ENCODE results near the gene ERG. TPM values are rescaled to one million over a fixed set of nuclear protein-coding genes. Genes with fewer than 3 reads are reported as not detected.
A peak's percentile ranks its signal among the peaks of the same experiment; 100 is the strongest.

Gene ERG
- total RNA-seq, 3 donors from 2014 or later = 4.0 to 8.4 (median 4.3) TPM

DNA sequence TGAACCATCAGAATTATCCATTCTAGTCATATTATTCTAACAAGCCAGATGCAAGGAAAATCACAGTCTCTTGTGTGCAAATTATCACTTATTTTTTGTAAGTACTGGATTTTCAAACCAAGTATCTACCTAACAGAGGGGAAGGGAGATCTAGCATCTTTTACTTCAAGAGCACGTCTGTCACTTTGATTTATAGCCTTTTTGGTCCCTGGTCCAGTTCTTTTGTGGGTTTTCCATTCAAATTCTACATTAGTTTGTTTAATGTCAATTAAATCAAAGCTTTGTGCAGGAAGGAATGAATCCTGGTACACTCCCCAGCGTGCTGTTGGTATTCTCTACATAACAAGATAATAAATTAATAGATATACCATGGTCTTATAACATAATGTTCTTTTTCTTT is 43.6 kb downstream of the ERG start:
- TF ChIP-seq, protein P1, sequence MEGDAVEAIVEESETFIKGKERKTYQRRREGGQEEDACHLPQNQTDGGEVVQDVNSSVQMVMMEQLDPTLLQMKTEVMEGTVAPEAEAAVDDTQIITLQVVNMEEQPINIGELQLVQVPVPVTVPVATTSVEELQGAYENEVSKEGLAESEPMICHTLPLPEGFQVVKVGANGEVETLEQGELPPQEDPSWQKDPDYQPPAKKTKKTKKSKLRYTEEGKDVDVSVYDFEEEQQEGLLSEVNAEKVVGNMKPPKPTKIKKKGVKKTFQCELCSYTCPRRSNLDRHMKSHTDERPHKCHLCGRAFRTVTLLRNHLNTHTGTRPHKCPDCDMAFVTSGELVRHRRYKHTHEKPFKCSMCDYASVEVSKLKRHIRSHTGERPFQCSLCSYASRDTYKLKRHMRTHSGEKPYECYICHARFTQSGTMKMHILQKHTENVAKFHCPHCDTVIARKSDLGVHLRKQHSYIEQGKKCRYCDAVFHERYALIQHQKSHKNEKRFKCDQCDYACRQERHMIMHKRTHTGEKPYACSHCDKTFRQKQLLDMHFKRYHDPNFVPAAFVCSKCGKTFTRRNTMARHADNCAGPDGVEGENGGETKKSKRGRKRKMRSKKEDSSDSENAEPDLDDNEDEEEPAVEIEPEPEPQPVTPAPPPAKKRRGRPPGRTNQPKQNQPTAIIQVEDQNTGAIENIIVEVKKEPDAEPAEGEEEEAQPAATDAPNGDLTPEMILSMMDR (IDR thresholded peaks at IDR 0.05) = no peak
- H3K4me3 ChIP-seq = no peak overlapping the region
- intact Hi-C loops (cut with DNase I, micrococcal nuclease) = no loop called here
- no peaks in the 10 kb centered on the region for H3K36me3 ChIP-seq (ENCODE audit: low read depth)
- no peaks in the 10 kb centered on the region for H3K4me1 ChIP-seq (ENCODE audit: low read depth)
- DNase-seq (no peak), ATAC-seq (no peak)
- H3K9me3 ChIP-seq = no peaks in the 10 kb centered on the region

GRCh38 chr21:38454161-38454560 is 44.1 kb downstream of the ERG start:
- TF ChIP-seq, protein P1 (IDR thresholded peaks at IDR 0.05) = no peak
- no peaks in the 10 kb centered on the region for H3K9me3 ChIP-seq
- H3K36me3 ChIP-seq (ENCODE audit: low read depth) = no peaks in the 10 kb centered on the region
- no peak overlapping the region for H3K4me3 ChIP-seq
- intact Hi-C loops (cut with DNase I, micrococcal nuclease) = no loop called here
- no peaks in the 10 kb centered on the region for H3K4me1 ChIP-seq (ENCODE audit: low read depth)
- DNase-seq = no peak
- no peak for ATAC-seq

- no peaks in the 10 kb centered on the region for H3K9me3 ChIP-seq
- TF ChIP-seq, protein P1 (IDR thresholded peaks at IDR 0.05) = no peak
- no peaks in the 10 kb centered on the region for H3K36me3 ChIP-seq (ENCODE audit: low read depth)
- DNase-seq (peak in 1 of 3 donors; percentile 15), ATAC-seq (peak; percentile 62)
- no peaks in the 10 kb centered on the region for H3K4me1 ChIP-seq (ENCODE audit: low read depth)
- H3K4me3 ChIP-seq = no peak overlapping the region
- intact Hi-C loops (cut with DNase I, micrococcal nuclease) = no loop called here
Observed at GRCh38 chr21:38448671-38449385, 49.4 kb downstream of the ERG start.

DNA sequence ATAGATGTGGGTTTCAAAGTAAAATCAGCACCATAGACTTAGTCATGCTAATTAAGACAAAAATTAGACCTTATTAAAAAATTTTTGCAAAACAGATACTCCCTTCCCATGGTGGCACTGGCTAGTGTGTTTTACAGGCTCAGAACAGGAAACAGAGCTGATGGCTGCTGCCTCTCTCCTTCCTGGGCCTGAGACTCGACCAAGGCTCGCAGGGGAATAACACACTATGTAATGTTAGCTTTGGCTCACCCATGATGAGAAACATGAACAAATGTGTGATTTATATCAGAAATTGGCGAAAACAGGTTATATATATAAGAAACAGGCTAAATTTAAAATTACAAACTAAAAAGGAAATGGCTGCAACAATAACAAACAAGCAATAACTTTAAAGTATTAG is 50.7 kb downstream of the ERG start:
- Histone ChIP-seq H3K4me3 (no peak overlapping the region), H3K9me3 (no peaks in the 10 kb centered on the region), H3K4me1 (ENCODE audit: low read depth) (no peaks in the 10 kb centered on the region), H3K36me3 (ENCODE audit: low read depth) (no peaks in the 10 kb centered on the region)
- TF ChIP-seq, protein P1 (IDR thresholded peaks at IDR 0.05) = no peak
- intact Hi-C loops (cut with DNase I, micrococcal nuclease) = no loop called here
- DNase-seq (no peak), ATAC-seq (no peak)

GRCh38 chr21:38444691-38445090 is 53.6 kb downstream of the ERG start:
- TF ChIP-seq, protein P1 (IDR thresholded peaks at IDR 0.05) = no peak
- ATAC-seq = no peak
- H3K4me3 ChIP-seq = no peak overlapping the region
- DNase-seq = no peak
- no peaks in the 10 kb centered on the region for H3K9me3 ChIP-seq
- intact Hi-C loops (cut with DNase I, micrococcal nuclease) = no loop called here
- no peaks in the 10 kb centered on the region for H3K4me1 ChIP-seq (ENCODE audit: low read depth)
- H3K36me3 ChIP-seq (ENCODE audit: low read depth) = no peaks in the 10 kb centered on the region

All from mucosa of descending colon (tissue), 3 donors.